WERI-Rb-1 (cell line): ENCODE data around the gene ADGRF3.

Experiments
- DNase-seq: peaks from one replicate; pipeline ENCODE4 v3.0.0-alpha.2; 2020
- H3K27ac ChIP-seq: fragments of 250-450 bp; sonication (Bioruptor Pico); 2 replicates; pipeline ENCODE4 v1.5.1; 2020; ENCODE audit warnings: mild to moderate bottlenecking, moderate library complexity
- H3K27me3 ChIP-seq: fragments of 250-450 bp; sonication (Bioruptor Pico); 2 replicates; pipeline ENCODE4 v1.5.1; 2021; ENCODE audit warnings: mild to moderate bottlenecking, low read depth, moderate library complexity; ENCODE audit not compliant: insufficient read depth, severe bottlenecking
- H3K36me3 ChIP-seq: fragments of 250-450 bp; sonication (Bioruptor Pico); 2 replicates; pipeline ENCODE4 v1.5.1; 2020; ENCODE audit warnings: mild to moderate bottlenecking, moderate library complexity
- H3K4me3 ChIP-seq: 2 replicates; pipeline ENCODE4 v1.5.1; 2011; ENCODE audit warnings: low read depth, mild to moderate bottlenecking, control low read depth, low read length
- H3K9me3 ChIP-seq: fragments of 250-450 bp; sonication (Bioruptor Pico); 2 replicates; pipeline ENCODE4 v1.5.1; 2021; ENCODE audit warnings: mild to moderate bottlenecking, moderate library complexity; ENCODE audit not compliant: severe bottlenecking
- CTCF ChIP-seq: IDR thresholded peaks from 2 replicates; pipeline ENCODE4 v1.5.1; 2011; ENCODE audit warnings: low read depth, mild to moderate bottlenecking, control low read depth, inconsistent platforms, low read length

The ADGRF3 gene

GRCh38 chr2:26346454-26347053 lies at the start of gene ADGRF3:
TSS of gene ADGRF3 (minus strand) at chr2:26346789. CDS start at chr2:26346234, 555 bp downstream.
- Histone ChIP-seq H3K27ac (peak within 1 kb of the TSS; percentile 86), H3K4me3 (peak within 1 kb of the TSS; percentile 78), H3K27me3 (no peaks in the 10 kb centered on the region), H3K9me3 (no peaks in the 10 kb centered on the region), H3K36me3 (peaks cover 8% of the 10 kb centered on the region)
- 0 out of 2 replicates have a peak, but pooled peaks have one; percentile 10 for TF ChIP-seq CTCF
- peak; percentile 79 for DNase-seq

DNA sequence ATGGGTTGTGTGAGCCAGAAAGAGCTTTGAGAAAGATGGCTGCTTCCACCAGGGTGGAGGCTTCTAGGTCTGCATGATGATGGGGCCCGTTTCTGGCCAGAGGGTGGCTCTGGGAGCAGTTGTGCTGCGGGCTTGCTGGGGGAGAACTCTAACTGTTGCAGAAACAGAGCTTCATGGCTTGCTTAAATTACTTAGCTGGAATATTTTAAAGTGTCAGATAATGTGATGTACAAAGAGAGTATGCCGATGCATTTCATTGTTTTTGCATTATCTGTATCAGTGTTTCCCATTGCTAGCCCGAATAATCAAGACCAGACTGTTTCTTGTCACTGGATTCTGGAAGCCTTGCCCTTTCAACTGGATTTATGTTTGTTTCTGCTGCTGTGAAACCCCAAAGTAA lies 48.8 kb upstream of the ADGRF3 start:
- H3K27ac ChIP-seq: no peak overlapping the region
- no peak overlapping the region for H3K4me3 ChIP-seq
- no peaks in the 10 kb centered on the region for H3K27me3 ChIP-seq
- H3K9me3 ChIP-seq: no peaks in the 10 kb centered on the region
- TF ChIP-seq CTCF: peak; percentile 32; the same call in 1 of the 2 replicates
- H3K36me3 ChIP-seq: peaks cover 4% of the 10 kb centered on the region
- DNase-seq: peak; percentile 29

DNA sequence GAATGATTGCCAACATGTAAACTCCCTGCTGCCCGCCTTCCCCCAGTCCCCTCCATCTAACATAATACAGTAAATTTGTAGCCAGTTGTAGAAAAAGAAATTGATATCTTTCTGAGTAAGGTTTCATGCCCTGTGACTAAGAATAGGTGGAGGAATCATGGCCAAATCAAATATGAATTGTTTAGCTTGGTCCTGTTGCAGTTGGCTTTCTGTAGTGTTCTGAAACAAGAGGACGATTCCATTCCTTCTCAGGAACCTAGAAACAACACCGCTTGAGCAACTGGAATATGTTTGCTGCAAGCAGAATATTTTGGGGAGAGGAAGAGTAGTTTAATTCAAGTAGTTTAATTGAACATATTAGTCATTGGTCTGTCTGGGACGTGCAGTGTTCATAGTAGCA lies 48.1 kb upstream of the ADGRF3 start:
- no peak for DNase-seq
- Histone ChIP-seq H3K27me3 (no peaks in the 10 kb centered on the region), H3K36me3 (peaks cover 4% of the 10 kb centered on the region), H3K9me3 (no peaks in the 10 kb centered on the region), H3K4me3 (no peak overlapping the region), H3K27ac (no peak overlapping the region)
- no peak for TF ChIP-seq CTCF

DNA sequence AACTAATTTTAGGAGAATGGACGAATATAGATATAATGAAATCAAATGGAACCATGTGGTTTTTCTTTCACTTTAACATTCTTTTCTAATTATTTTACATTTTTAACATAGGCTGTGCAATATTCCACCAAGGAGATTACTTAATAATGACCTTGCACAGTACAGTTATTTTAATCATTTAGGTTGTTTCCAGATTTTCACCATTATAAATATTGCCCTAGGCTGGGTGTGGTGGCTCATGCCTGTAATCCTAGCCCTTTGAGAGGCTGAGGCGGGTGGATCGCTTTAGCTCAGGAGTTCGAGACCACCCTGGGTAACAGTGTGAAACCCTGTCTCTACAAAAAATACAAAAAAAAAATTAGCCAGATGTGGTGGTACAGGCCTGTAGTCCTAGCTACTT lies 40.6 kb upstream of the ADGRF3 start:
- peaks cover 45% of the 10 kb centered on the region for H3K36me3 ChIP-seq
- DNase-seq: no peak
- no peak for TF ChIP-seq CTCF

DNA sequence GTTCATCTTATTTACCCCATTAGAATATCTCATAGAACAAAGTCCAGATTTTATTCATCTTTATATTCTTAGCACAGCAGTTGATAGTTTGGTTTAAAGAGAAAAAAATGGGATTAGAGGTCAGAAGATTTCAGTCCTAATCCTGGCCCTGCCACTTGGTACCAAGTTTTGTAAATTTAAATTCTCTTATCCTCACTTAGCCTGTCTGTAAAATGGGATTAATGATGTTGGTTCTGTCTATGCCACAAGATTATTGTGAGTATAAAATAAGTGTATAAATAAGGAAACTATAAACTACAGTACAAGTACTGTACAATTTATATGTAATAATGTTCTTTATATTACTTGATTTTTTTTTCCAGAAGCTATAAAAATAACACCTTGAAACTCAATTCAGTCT lies 38.0 kb upstream of the ADGRF3 start:
- DNase-seq: no peak
- no peaks in the 10 kb centered on the region for H3K9me3 ChIP-seq
- no peak for TF ChIP-seq CTCF
- no peak overlapping the region for H3K27ac ChIP-seq
- peaks cover 50% of the 10 kb centered on the region for H3K36me3 ChIP-seq
- H3K4me3 ChIP-seq: no peak overlapping the region
- no peaks in the 10 kb centered on the region for H3K27me3 ChIP-seq

More for the DNA sequence above, 40.6 kb upstream of the ADGRF3 start:
- H3K4me3 ChIP-seq: no peak overlapping the region
- no peak overlapping the region for H3K27ac ChIP-seq
- H3K27me3 ChIP-seq: no peaks in the 10 kb centered on the region
- no peaks in the 10 kb centered on the region for H3K9me3 ChIP-seq

- H3K4me3 ChIP-seq: no peak overlapping the region
- no peak for TF ChIP-seq CTCF
- peaks cover 46% of the 10 kb centered on the region for H3K36me3 ChIP-seq
- DNase-seq: no peak
- H3K27ac ChIP-seq: no peak overlapping the region
- H3K9me3 ChIP-seq: no peaks in the 10 kb centered on the region
- no peaks in the 10 kb centered on the region for H3K27me3 ChIP-seq
These were observed 37.6 kb upstream of the ADGRF3 start for GRCh38 chr2:26384183-26384582.
